Astrocyte (in vitro differentiated cells and primary cell): ENCODE results near the gene MED27.

Experiments
- CTCF ChIP-seq: IDR thresholded peaks from 2 replicates; pipeline ENCODE4 v1.5.1; 2011; ENCODE audit warnings: low read depth, mild to moderate bottlenecking, inconsistent platforms, low read length, moderate library complexity; ENCODE audit not compliant: insufficient read depth
- EZH2 ChIP-seq: IDR thresholded peaks from 2 replicates; pipeline ENCODE4 v1.6.1; 2012; ENCODE audit warnings: mild to moderate bottlenecking, low read length, inconsistent platforms; ENCODE audit not compliant: insufficient read depth

- no peak for TF ChIP-seq CTCF
- TF ChIP-seq EZH2, result no peak
These were observed 190.0 kb downstream of the MED27 start for GRCh38 chr9:131889437-131890251.
